Glutamatergic neuron (in vitro differentiated cells): ENCODE data around the gene BUD23. TPM values are rescaled to one million over a fixed set of nuclear protein-coding genes. Genes with fewer than 3 reads are reported as not detected.

ENCODE experiments used
- DNase-seq: peaks from one replicate; pipeline ENCODE4 v3.0.0; 2022
- H3K27ac Mint-ChIP-seq: one replicate; pipeline ENCODE4 v1.8.0; 2020; ENCODE audit warnings: mild to moderate bottlenecking, mixed read lengths, inconsistent platforms; ENCODE audit not compliant: unreplicated experiment
- H3K27me3 Mint-ChIP-seq: one replicate; pipeline ENCODE4 v1.8.0; 2020; ENCODE audit warnings: mild to moderate bottlenecking, moderate library complexity, mixed read lengths, inconsistent platforms; ENCODE audit not compliant: unreplicated experiment
- H3K36me3 Mint-ChIP-seq: one replicate; pipeline ENCODE4 v1.8.0; 2020; ENCODE audit warnings: mild to moderate bottlenecking, mixed read lengths, inconsistent platforms; ENCODE audit not compliant: unreplicated experiment
- H3K4me1 Mint-ChIP-seq: one replicate; pipeline ENCODE4 v1.8.0; 2020; ENCODE audit warnings: mild to moderate bottlenecking, low read depth, mixed read lengths, inconsistent platforms; ENCODE audit not compliant: unreplicated experiment
- H3K4me3 Mint-ChIP-seq: one replicate; pipeline ENCODE4 v1.8.0; 2020; ENCODE audit warnings: mild to moderate bottlenecking, mixed read lengths, inconsistent platforms; ENCODE audit not compliant: unreplicated experiment
- H3K9me3 Mint-ChIP-seq: one replicate; pipeline ENCODE4 v1.8.0; 2020; ENCODE audit warnings: mild to moderate bottlenecking, moderate library complexity, mixed read lengths, inconsistent platforms; ENCODE audit not compliant: unreplicated experiment
- total RNA-seq: library from RNA; stranded (reverse); fragmentation: NEBNext Ultra II Directional; extraction: Animal tissue kit (Norgen Biotek cat#: 25700); gene quantifications from one replicate; pipeline ENCODE4 v1.2.1, GENCODE V29; 2021; ENCODE audit not compliant: unreplicated experiment
- TF ChIP-seq, protein P1 (sequence below): fragments of 200-600 bp; sonication (generic); IDR thresholded peaks from one replicate; pipeline ENCODE4 v1.5.0; 2021; ENCODE audit not compliant: partially characterized antibody, unreplicated experiment

Gene BUD23
- total RNA-seq, 1 donor from 2014 or later = 42.6 TPM

DNA sequence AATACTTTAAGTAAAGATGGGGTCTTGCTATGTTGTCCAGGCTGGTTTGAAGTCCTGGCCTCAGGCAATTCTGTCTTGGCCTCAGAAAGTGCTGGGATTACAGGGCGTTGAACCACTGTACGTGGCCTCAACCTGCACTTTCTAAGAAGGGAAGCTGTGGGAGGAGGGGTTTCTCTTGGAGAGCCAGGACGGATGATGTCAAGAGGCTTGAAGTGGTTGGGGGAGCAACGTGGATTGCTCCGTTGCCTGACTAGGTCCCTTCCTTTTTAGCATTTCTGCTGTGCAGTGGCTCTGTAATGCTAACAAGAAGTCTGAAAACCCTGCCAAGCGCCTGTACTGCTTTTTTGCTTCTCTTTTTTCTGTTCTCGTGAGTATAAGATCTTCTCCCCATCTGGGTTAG, 7.2 kb downstream of the BUD23 start:
- Mint-ChIP-seq H3K9me3 (peaks cover 5% of the 10 kb centered on the region), H3K36me3 (peaks cover 3% of the 10 kb centered on the region), H3K4me3 (no peak overlapping the region), H3K27ac (no peak overlapping the region), H3K4me1 (no peaks in the 10 kb centered on the region), H3K27me3 (peaks cover 5% of the 10 kb centered on the region)
- TF ChIP-seq, protein P1, sequence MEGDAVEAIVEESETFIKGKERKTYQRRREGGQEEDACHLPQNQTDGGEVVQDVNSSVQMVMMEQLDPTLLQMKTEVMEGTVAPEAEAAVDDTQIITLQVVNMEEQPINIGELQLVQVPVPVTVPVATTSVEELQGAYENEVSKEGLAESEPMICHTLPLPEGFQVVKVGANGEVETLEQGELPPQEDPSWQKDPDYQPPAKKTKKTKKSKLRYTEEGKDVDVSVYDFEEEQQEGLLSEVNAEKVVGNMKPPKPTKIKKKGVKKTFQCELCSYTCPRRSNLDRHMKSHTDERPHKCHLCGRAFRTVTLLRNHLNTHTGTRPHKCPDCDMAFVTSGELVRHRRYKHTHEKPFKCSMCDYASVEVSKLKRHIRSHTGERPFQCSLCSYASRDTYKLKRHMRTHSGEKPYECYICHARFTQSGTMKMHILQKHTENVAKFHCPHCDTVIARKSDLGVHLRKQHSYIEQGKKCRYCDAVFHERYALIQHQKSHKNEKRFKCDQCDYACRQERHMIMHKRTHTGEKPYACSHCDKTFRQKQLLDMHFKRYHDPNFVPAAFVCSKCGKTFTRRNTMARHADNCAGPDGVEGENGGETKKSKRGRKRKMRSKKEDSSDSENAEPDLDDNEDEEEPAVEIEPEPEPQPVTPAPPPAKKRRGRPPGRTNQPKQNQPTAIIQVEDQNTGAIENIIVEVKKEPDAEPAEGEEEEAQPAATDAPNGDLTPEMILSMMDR = no peak
- DNase-seq = no peak

DNA sequence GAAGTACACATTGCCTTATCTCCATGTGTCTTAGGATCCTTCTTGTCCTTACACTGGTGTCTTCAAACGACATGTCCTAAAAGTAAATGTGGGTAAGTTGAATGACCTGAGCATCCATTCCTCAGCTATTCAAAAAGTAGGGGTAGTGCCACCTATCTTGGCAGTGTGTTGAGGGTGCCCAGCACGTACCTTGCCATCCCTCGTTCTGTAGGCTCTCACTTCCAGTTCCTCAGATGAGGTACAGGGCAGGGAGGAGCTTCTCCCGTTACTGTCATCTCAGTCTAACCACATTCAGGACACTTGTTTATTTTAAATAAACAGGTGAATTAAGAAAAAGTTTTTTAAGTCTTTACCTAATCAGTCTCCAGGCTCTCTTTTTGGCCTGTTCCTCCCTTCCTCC, 13.0 kb downstream of the BUD23 start:
- peaks cover 9% of the 10 kb centered on the region for H3K4me1 Mint-ChIP-seq
- no peak overlapping the region for H3K27ac Mint-ChIP-seq
- H3K4me3 Mint-ChIP-seq = no peak overlapping the region
- TF ChIP-seq, protein P1 = no peak
- peaks cover 7% of the 10 kb centered on the region for H3K9me3 Mint-ChIP-seq
- H3K27me3 Mint-ChIP-seq = peaks cover 2% of the 10 kb centered on the region
- peaks cover 3% of the 10 kb centered on the region for H3K36me3 Mint-ChIP-seq
- no peak for DNase-seq

DNA sequence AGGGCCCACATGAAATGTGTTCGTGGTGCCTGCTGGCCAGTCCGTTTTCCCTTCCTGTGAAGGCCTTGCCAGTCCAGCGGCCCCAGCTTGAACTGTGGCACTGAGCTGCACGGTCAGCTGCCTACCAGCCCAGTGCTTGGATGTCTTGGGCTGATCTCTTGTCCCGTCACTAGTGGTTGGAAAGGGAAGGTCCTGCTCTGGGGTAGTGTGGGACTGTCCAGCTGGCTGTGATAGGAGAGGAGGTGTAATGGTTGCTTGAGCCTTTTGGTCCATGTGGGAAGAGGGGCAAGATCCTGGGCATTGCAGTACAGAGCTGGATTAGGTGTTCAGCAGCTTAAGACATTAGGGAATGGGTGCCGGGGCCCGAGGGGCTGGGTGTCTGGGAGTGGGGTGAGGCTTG, 15.0 kb downstream of the BUD23 start:
- Mint-ChIP-seq H3K27me3 (peaks cover 6% of the 10 kb centered on the region), H3K36me3 (peaks cover 3% of the 10 kb centered on the region), H3K4me1 (peaks cover 14% of the 10 kb centered on the region), H3K4me3 (no peak overlapping the region), H3K27ac (no peak overlapping the region), H3K9me3 (peaks cover 11% of the 10 kb centered on the region)
- DNase-seq = no peak
- TF ChIP-seq, protein P1 = no peak

DNA sequence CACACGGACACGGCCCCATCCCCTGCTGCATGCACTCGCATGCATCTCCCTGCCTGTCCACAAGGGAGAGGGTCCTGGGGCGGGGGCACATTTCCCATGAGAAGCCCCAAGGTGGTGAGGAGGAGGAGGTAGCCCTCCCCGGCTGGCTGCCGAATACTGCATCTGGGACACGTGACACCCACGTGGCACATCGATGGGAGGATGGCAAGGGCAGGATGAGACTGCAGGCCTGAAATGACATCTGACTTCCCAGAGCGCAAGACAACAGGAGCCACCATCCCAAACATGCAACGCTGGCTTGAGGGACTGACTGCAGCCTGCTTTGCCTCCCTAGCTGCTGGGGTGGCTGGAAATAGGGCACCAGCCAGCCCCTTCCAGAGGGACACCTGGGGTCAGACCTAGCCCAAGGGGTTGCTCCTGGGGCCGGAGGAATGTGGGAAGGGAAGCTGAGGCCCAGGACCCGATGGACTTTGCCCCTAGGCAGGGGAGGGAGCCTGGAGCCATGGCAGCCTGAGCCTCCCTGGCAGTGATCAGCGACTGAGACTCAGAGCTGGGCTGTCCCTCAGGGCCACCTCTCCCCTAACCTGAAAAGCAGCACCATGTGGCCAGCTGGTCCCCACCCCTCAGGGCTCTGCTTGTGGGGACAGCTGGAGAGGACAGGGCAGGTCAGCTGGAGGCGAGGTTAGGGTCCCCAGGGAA, 16.1 kb downstream of the BUD23 start:
- peak overlapping the region; percentile 8 for H3K27ac Mint-ChIP-seq
- peaks cover 3% of the 10 kb centered on the region for H3K36me3 Mint-ChIP-seq
- TF ChIP-seq, protein P1 = no peak
- H3K4me1 Mint-ChIP-seq = peaks cover 17% of the 10 kb centered on the region
- DNase-seq = peak; percentile 56
- H3K9me3 Mint-ChIP-seq = peaks cover 8% of the 10 kb centered on the region
- no peak overlapping the region for H3K4me3 Mint-ChIP-seq
- H3K27me3 Mint-ChIP-seq = peaks cover 6% of the 10 kb centered on the region

DNA sequence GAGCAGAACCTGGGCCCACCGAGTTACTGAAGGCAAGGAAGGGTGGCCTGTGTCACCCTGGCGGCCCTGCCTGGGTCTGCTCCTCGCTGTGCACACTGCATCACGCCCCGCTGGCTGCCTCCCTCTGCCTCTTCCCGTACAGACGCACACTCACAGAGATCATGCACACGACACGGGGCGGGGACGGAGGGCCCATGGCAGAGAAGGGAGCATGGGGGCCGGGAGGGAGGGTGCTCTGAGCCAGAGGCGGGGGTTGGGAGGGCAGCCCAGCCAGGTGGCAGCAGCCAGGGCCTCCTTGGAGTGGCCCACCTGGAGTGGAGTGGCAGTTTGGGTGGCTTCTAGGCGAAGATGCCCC, 16.6 kb downstream of the BUD23 start:
- Mint-ChIP-seq H3K4me3 (no peak overlapping the region), H3K27me3 (peaks cover 6% of the 10 kb centered on the region), H3K4me1 (peaks cover 21% of the 10 kb centered on the region), H3K9me3 (peaks cover 8% of the 10 kb centered on the region), H3K36me3 (peaks cover 3% of the 10 kb centered on the region), H3K27ac (peak overlapping the region; percentile 8)
- TF ChIP-seq, protein P1 = no peak
- no peak for DNase-seq
